HCT116 (cell line): ENCODE data around the gene SMARCA2.

Experiments used
- ATF3 ChIP-seq: IDR thresholded peaks from 2 replicates; pipeline ENCODE4 v1.6.1; 2012
- CEBPB ChIP-seq: IDR thresholded peaks from 2 replicates; pipeline ENCODE4 v1.6.1; 2012; ENCODE audit warnings: low read depth
- CTCF ChIP-seq, 3 experiments: fragments of 200-600 bp in 1 of 3; sonication (generic) in 1 of 3; IDR thresholded peaks in 2 of 3; conservative IDR thresholded peaks in 1 of 3; 2 replicates each; pipeline ENCODE4 v1.5.1; 2012 to 2017; ENCODE audit warnings: low read depth in 2 of 3, low read length in 2 of 3, antibody characterized with exemption in 1 of 3, borderline replicate concordance in 1 of 3, control low read depth in 1 of 3, mild to moderate bottlenecking in 1 of 3, mixed read lengths in 1 of 3, mixed run types in 1 of 3, moderate library complexity in 1 of 3; ENCODE audit not compliant: insufficient read depth in 1 of 3
- EZH2 ChIP-seq: fragments of 200-600 bp; sonication (generic); IDR thresholded peaks from 2 replicates; pipeline ENCODE4 v1.6.1; 2017; ENCODE audit warnings: antibody characterized with exemption, mixed run types
- JUND ChIP-seq: IDR thresholded peaks from 2 replicates; pipeline ENCODE4 v1.6.1; 2012
- MAX ChIP-seq: IDR thresholded peaks from 2 replicates; pipeline ENCODE4 v1.6.1; 2012
- POLR2A ChIP-seq: IDR thresholded peaks from 2 replicates; pipeline ENCODE4 v1.7.0; 2011; ENCODE audit warnings: borderline replicate concordance; ENCODE audit not compliant: insufficient read depth, insufficient read length; ENCODE audit errors: extremely low read depth
- POLR2AphosphoS5 ChIP-seq: IDR thresholded peaks from 2 replicates; pipeline ENCODE4 v1.6.1; 2011; ENCODE audit warnings: mild to moderate bottlenecking, low read depth, low read length, moderate library complexity
- RAD21 ChIP-seq: IDR thresholded peaks from 2 replicates; pipeline ENCODE4 v1.6.1; 2012; ENCODE audit warnings: low read depth, mild to moderate bottlenecking
- SIN3A ChIP-seq: IDR thresholded peaks from 2 replicates; pipeline ENCODE4 v1.6.1; 2012; ENCODE audit warnings: low read depth
- SP1 ChIP-seq: IDR thresholded peaks from 2 replicates; pipeline ENCODE4 v1.6.1; 2012; ENCODE audit warnings: low read depth
- TCF7L2 ChIP-seq: IDR thresholded peaks from 2 replicates; pipeline ENCODE4 v1.7.0; 2011; ENCODE audit warnings: borderline replicate concordance, inconsistent platforms; ENCODE audit not compliant: insufficient read depth, insufficient read length; ENCODE audit errors: extremely low read depth
- YY1 ChIP-seq: IDR thresholded peaks from 2 replicates; pipeline ENCODE4 v1.6.1; 2011; ENCODE audit warnings: low read length, low read depth, moderate library complexity, mild to moderate bottlenecking; ENCODE audit not compliant: insufficient replicate concordance; ENCODE audit errors: extremely low read depth
- ZNF274 ChIP-seq: fragments of 200-500 bp; sonication (Bioruptor generic); IDR thresholded peaks from 2 replicates; pipeline ENCODE4 v1.6.1; 2014; ENCODE audit warnings: mild to moderate bottlenecking, low read depth, low read length, inconsistent platforms

GRCh38 chr9:2145746-2146145, 130.6 kb downstream of the SMARCA2 start:
- TF ChIP-seq ZNF274 = no peak
- no peak for TF ChIP-seq CTCF (IDR thresholded peaks at IDR 0.05 in 2 of 3, conservative IDR thresholded peaks at IDR 0.05 in 1 of 3; ENCODE audit: borderline replicate concordance in 1 of 3, insufficient read depth in 1 of 3, low read depth in 2 of 3, low read length in 2 of 3)
- no peak for TF ChIP-seq MAX
- TF ChIP-seq POLR2A = no peak
- TF ChIP-seq JUND = no peak
- no peak for TF ChIP-seq YY1
- TF ChIP-seq ATF3 = no peak
- TF ChIP-seq SP1 = no peak
- TF ChIP-seq SIN3A = no peak
- no peak for TF ChIP-seq POLR2AphosphoS5
- TF ChIP-seq RAD21 = no peak
- TF ChIP-seq TCF7L2 = no peak
- TF ChIP-seq CEBPB = no peak
- TF ChIP-seq EZH2 = no peak
